ENCODE results near the gene PLXDC1. TPM values are rescaled to one million over a fixed set of nuclear protein-coding genes. Genes with fewer than 3 reads are reported as not detected.

PLXDC1 gene
- total RNA-seq, 1 donor from 2014 or later, result 2.3 TPM

- H3K27ac Mint-ChIP-seq, result no peak overlapping the region
- H3K36me3 Mint-ChIP-seq (ENCODE audit: insufficient read depth), result no peaks in the 10 kb centered on the region
- H3K4me1 Mint-ChIP-seq (ENCODE audit: low read depth), result peaks cover 8% of the 10 kb centered on the region
- peaks cover 17% of the 10 kb centered on the region for H3K27me3 Mint-ChIP-seq
- H3K9me3 Mint-ChIP-seq (ENCODE audit: low read depth), result no peaks in the 10 kb centered on the region
- no peak for DNase-seq (ENCODE audit: low spot score, unreplicated experiment)
- no peak for TF ChIP-seq CTCF (IDR thresholded peaks at IDR 0.05; ENCODE audit: unreplicated experiment)
- H3K4me3 Mint-ChIP-seq (ENCODE audit: low read depth), result no peak overlapping the region
These were observed 45.7 kb downstream of the PLXDC1 start for GRCh38 chr17:39105705-39106104.

- Mint-ChIP-seq H3K9me3 (ENCODE audit: low read depth) (no peaks in the 10 kb centered on the region), H3K27ac (no peak overlapping the region), H3K27me3 (peaks cover 21% of the 10 kb centered on the region), H3K4me1 (ENCODE audit: low read depth) (peaks cover 3% of the 10 kb centered on the region), H3K4me3 (ENCODE audit: low read depth) (no peak overlapping the region), H3K36me3 (ENCODE audit: insufficient read depth) (no peaks in the 10 kb centered on the region)
- no peak for DNase-seq (ENCODE audit: low spot score, unreplicated experiment)
- TF ChIP-seq CTCF (IDR thresholded peaks at IDR 0.05; ENCODE audit: unreplicated experiment), result no peak
These were observed 46.8 kb downstream of the PLXDC1 start for GRCh38 chr17:39104657-39105056.

GRCh38 chr17:39104046-39104445 is 47.4 kb downstream of the PLXDC1 start:
- peaks cover 27% of the 10 kb centered on the region for H3K27me3 Mint-ChIP-seq
- no peak for DNase-seq (ENCODE audit: low spot score, unreplicated experiment)
- H3K9me3 Mint-ChIP-seq (ENCODE audit: low read depth), result no peaks in the 10 kb centered on the region
- H3K4me3 Mint-ChIP-seq (ENCODE audit: low read depth), result no peak overlapping the region
- no peaks in the 10 kb centered on the region for H3K36me3 Mint-ChIP-seq (ENCODE audit: insufficient read depth)
- no peak for TF ChIP-seq CTCF (IDR thresholded peaks at IDR 0.05; ENCODE audit: unreplicated experiment)
- peaks cover 3% of the 10 kb centered on the region for H3K4me1 Mint-ChIP-seq (ENCODE audit: low read depth)
- no peak overlapping the region for H3K27ac Mint-ChIP-seq

- H3K27ac Mint-ChIP-seq, result no peak overlapping the region
- H3K27me3 Mint-ChIP-seq, result peaks cover 25% of the 10 kb centered on the region
- H3K9me3 Mint-ChIP-seq (ENCODE audit: low read depth), result no peaks in the 10 kb centered on the region
- no peak for DNase-seq (ENCODE audit: low spot score, unreplicated experiment)
- no peaks in the 10 kb centered on the region for H3K36me3 Mint-ChIP-seq (ENCODE audit: insufficient read depth)
- no peak for TF ChIP-seq CTCF (IDR thresholded peaks at IDR 0.05; ENCODE audit: unreplicated experiment)
- peaks cover 8% of the 10 kb centered on the region for H3K4me1 Mint-ChIP-seq (ENCODE audit: low read depth)
- H3K4me3 Mint-ChIP-seq (ENCODE audit: low read depth), result no peak overlapping the region
These were observed 50.3 kb downstream of the PLXDC1 start for GRCh38 chr17:39101091-39101490.

GRCh38 chr17:39100530-39100929 is 50.9 kb downstream of the PLXDC1 start:
- no peak for DNase-seq (ENCODE audit: low spot score, unreplicated experiment)
- no peaks in the 10 kb centered on the region for H3K9me3 Mint-ChIP-seq (ENCODE audit: low read depth)
- peaks cover 8% of the 10 kb centered on the region for H3K4me1 Mint-ChIP-seq (ENCODE audit: low read depth)
- no peaks in the 10 kb centered on the region for H3K36me3 Mint-ChIP-seq (ENCODE audit: insufficient read depth)
- TF ChIP-seq CTCF (IDR thresholded peaks at IDR 0.05; ENCODE audit: unreplicated experiment), result no peak
- H3K27me3 Mint-ChIP-seq, result peaks cover 27% of the 10 kb centered on the region
- H3K27ac Mint-ChIP-seq, result no peak overlapping the region
- no peak overlapping the region for H3K4me3 Mint-ChIP-seq (ENCODE audit: low read depth)
